Endothelial cell of umbilical vein (primary cell): ENCODE measurements around the gene LYRM4.

Experiments used
- CTCF ChIP-seq, 2 donors: IDR thresholded peaks; 1 replicate in 1 of 2; 2 replicates in 1 of 2; pipeline ENCODE4 v1.5.1; 2011; ENCODE audit warnings: low read length in 2 of 2, mild to moderate bottlenecking in 2 of 2, moderate library complexity in 2 of 2, control low read depth in 1 of 2, inconsistent platforms in 1 of 2, low read depth in 1 of 2; ENCODE audit not compliant: insufficient read depth in 1 of 2; ENCODE audit errors: extremely low read depth in 1 of 2
- EZH2 ChIP-seq: IDR thresholded peaks from 2 replicates; pipeline ENCODE4 v1.6.1; 2012; ENCODE audit warnings: borderline replicate concordance, low read depth, mild to moderate bottlenecking, moderate library complexity, low read length, inconsistent platforms; ENCODE audit not compliant: severe bottlenecking
- JUN ChIP-seq: IDR thresholded peaks from 2 replicates; pipeline ENCODE4 v1.6.1; 2011; ENCODE audit warnings: borderline replicate concordance, low read depth; ENCODE audit not compliant: insufficient read length, insufficient read depth
- MAX ChIP-seq: IDR thresholded peaks from 2 replicates; pipeline ENCODE4 v1.6.1; 2011; ENCODE audit not compliant: insufficient read depth, insufficient read length
- MYC ChIP-seq: IDR thresholded peaks from one replicate; pipeline ENCODE4 v1.6.1; 2011; ENCODE audit warnings: mild to moderate bottlenecking, low read depth, low read length
- POLR2A ChIP-seq: IDR thresholded peaks from 2 replicates; pipeline ENCODE4 v1.6.1; 2012; ENCODE audit warnings: low read depth, mild to moderate bottlenecking, control low read depth, low read length
- POLR2AphosphoS5 ChIP-seq: IDR thresholded peaks from 2 replicates; pipeline ENCODE4 v1.6.1; 2012; ENCODE audit warnings: low read depth, mild to moderate bottlenecking, control low read depth, low read length, moderate library complexity; ENCODE audit not compliant: insufficient read depth

GRCh38 chr6:5205035-5205507 lies 55.7 kb downstream of the LYRM4 start:
- TF ChIP-seq EZH2 = no peak
- TF ChIP-seq JUN = peak; percentile 56
- TF ChIP-seq CTCF (IDR thresholded peaks at IDR 0.05; ENCODE audit: extremely low read depth in 1 of 2, insufficient read depth in 1 of 2, low read depth in 1 of 2, low read length in 2 of 2) = no peak
- TF ChIP-seq POLR2A = no peak
- TF ChIP-seq POLR2AphosphoS5 = peak; percentile 29
- TF ChIP-seq MAX = no peak
- TF ChIP-seq MYC = no peak
